WI38 (cell line): ENCODE data around the gene IPMK.
"Not testable (repeated sequence)": the region's sequence is repeated elsewhere in the genome, so short reads cannot be mapped to it uniquely, and the experiment has no call there.

Experiments
- H3K4me3 ChIP-seq: 2 replicates; pipeline ENCODE4 v1.5.1; 2011; ENCODE audit warnings: low read depth, mild to moderate bottlenecking, control low read depth, low read length
- CTCF ChIP-seq: IDR thresholded peaks from 2 replicates; pipeline ENCODE4 v1.5.1; 2012; ENCODE audit warnings: low read depth, mild to moderate bottlenecking, control low read depth, low read length

The IPMK gene

GRCh38 chr10:58240531-58240930, 27.2 kb downstream of the IPMK start:
- TF ChIP-seq CTCF = no peak
- no peak overlapping the region for H3K4me3 ChIP-seq

- no peak for TF ChIP-seq CTCF
- H3K4me3 ChIP-seq = no peak overlapping the region
These were observed 28.0 kb downstream of the IPMK start for GRCh38 chr10:58239561-58240169.

- no peak overlapping the region for H3K4me3 ChIP-seq
- no peak for TF ChIP-seq CTCF
These were observed 30.5 kb downstream of the IPMK start for GRCh38 chr10:58237014-58237834.

- H3K4me3 ChIP-seq = not testable (repeated sequence)
These were observed 37.8 kb downstream of the IPMK start for GRCh38 chr10:58229856-58230255.

- H3K4me3 ChIP-seq = no peak overlapping the region
- no peak for TF ChIP-seq CTCF
These were observed 42.0 kb downstream of the IPMK start for GRCh38 chr10:58225654-58226053.

GRCh38 chr10:58220769-58221451, 46.8 kb downstream of the IPMK start:
- H3K4me3 ChIP-seq = no peak overlapping the region
- no peak for TF ChIP-seq CTCF

- no peak for TF ChIP-seq CTCF
- no peak overlapping the region for H3K4me3 ChIP-seq
These were observed 47.8 kb downstream of the IPMK start for GRCh38 chr10:58219875-58220274.
